H1 (cell line): ENCODE measurements around the gene MYO9A. TPM values are rescaled to one million over a fixed set of nuclear protein-coding genes. Genes with fewer than 3 reads are reported as not detected.

Source experiments
- CTCF ChIA-PET: fragments of 300-600 bp; sonication (Branson Sonifier 250); formaldehyde crosslinking; loops from one replicate; lab custom pipeline; 2021; ENCODE audit not compliant: partially characterized antibody; lab: Charles Lee
- POLR2A ChIA-PET: fragments of 300-600 bp; sonication (Branson Sonifier 250); formaldehyde crosslinking; loops from one replicate; lab custom pipeline; 2021; ENCODE audit warnings: inconsistent platforms; ENCODE audit not compliant: partially characterized antibody; lab: Charles Lee
- DNase-seq, 2 experiments: peaks; one replicate each; pipeline versions ENCODE4 v3.0.0 to v3.0.0-alpha.2; 2010 to 2022; ENCODE audit warnings: low spot score in 2 of 2, low read depth in 1 of 2, mixed read lengths in 1 of 2
- FAIRE-seq: peaks from 2 replicates; lab custom pipeline; 2011; peaks lifted over from hg19 to GRCh38; lab: Jason Lieb, UNC
- H2AFZ ChIP-seq: 2 replicates; pipeline ENCODE4 v1.8.1; 2012; ENCODE audit warnings: low read length, inconsistent platforms
- H2AK5ac ChIP-seq: 2 replicates; pipeline ENCODE4 v1.6.1; 2013; ENCODE audit warnings: low read depth, low read length
- H2BK120ac ChIP-seq: replicated peaks from 2 replicates; pipeline ENCODE3; 2013; ENCODE audit warnings: low read depth, low read length, inconsistent platforms
- H2BK12ac ChIP-seq: 2 replicates; pipeline ENCODE4 v1.6.1; 2013; ENCODE audit warnings: low read depth, low read length
- H2BK15ac ChIP-seq: 2 replicates; pipeline ENCODE4 v1.6.1; 2013; ENCODE audit warnings: low read length
- H2BK20ac ChIP-seq: 2 replicates; pipeline ENCODE4 v1.6.1; 2013; ENCODE audit warnings: low read length
- H2BK5ac ChIP-seq: 2 replicates; pipeline ENCODE4 v1.6.1; 2013; ENCODE audit warnings: low read depth, low read length
- H3K14ac ChIP-seq: 2 replicates; pipeline ENCODE4 v1.6.1; 2013; ENCODE audit warnings: inconsistent platforms; ENCODE audit not compliant: insufficient read length
- H3K18ac ChIP-seq: 2 replicates; pipeline ENCODE4 v1.6.1; 2013; ENCODE audit warnings: low read length; ENCODE audit errors: extremely low read depth
- H3K23ac ChIP-seq: 2 replicates; pipeline ENCODE4 v1.6.1; 2013; ENCODE audit warnings: inconsistent platforms; ENCODE audit not compliant: insufficient read length
- H3K23me2 ChIP-seq: 2 replicates; pipeline ENCODE4 v1.6.1; 2013; ENCODE audit warnings: low read depth, low read length
- H3K27ac ChIP-seq: 2 replicates; pipeline ENCODE4 v1.6.1; 2011; ENCODE audit warnings: low read depth, low read length, inconsistent platforms
- H3K27me3 ChIP-seq, 4 experiments: replicated peaks in 1 of 4; 1 replicate in 1 of 4; 2 replicates in 3 of 4; pipeline versions ENCODE4 v1.6.1 to v1.8.1; 2011 to 2013; ENCODE audit warnings: low read length in 3 of 4, mild to moderate bottlenecking in 3 of 4, inconsistent platforms in 2 of 4, mixed read lengths in 2 of 4, moderate library complexity in 1 of 4; ENCODE audit not compliant: control insufficient read depth in 3 of 4, insufficient read depth in 3 of 4; ENCODE audit errors: extremely low read depth in 1 of 4
- H3K36me3 ChIP-seq, 4 experiments: 2 replicates each; pipeline versions ENCODE4 v1.6.1 to v1.8.1; 2011 to 2013; ENCODE audit warnings: mild to moderate bottlenecking in 4 of 4, low read length in 3 of 4, moderate library complexity in 2 of 4, control low read depth in 1 of 4, inconsistent platforms in 1 of 4; ENCODE audit not compliant: insufficient read depth in 4 of 4, control insufficient read depth in 2 of 4
- H3K4ac ChIP-seq: replicated peaks from 2 replicates; pipeline ENCODE3; 2013; ENCODE audit warnings: low read length, low read depth, mixed read lengths, inconsistent platforms; ENCODE audit not compliant: insufficient read length
- H3K4me1 ChIP-seq, 4 experiments: replicated peaks in 1 of 4; 1 replicate in 1 of 4; 2 replicates in 3 of 4; pipeline versions ENCODE4 v1.6.1 to v1.8.1; 2011 to 2013; ENCODE audit warnings: low read length in 3 of 4, inconsistent platforms in 2 of 4, mixed read lengths in 1 of 4; ENCODE audit not compliant: insufficient read depth in 4 of 4, control insufficient read depth in 3 of 4
- H3K4me2 ChIP-seq, 2 experiments: 2 replicates each; pipeline versions ENCODE4 v1.6.1 to v1.8.1; 2011 to 2013; ENCODE audit warnings: low read depth in 2 of 2, low read length in 2 of 2, control low read depth in 1 of 2, inconsistent platforms in 1 of 2, mild to moderate bottlenecking in 1 of 2; ENCODE audit not compliant: insufficient read depth in 1 of 2
- H3K4me3 ChIP-seq, 4 experiments: fragments of 200-600, 300-600 bp in 1 of 4; sonication (generic), shearing (Covaris generic), sonication (Bioruptor Twin) in 1 of 4; 2 replicates each; pipeline versions ENCODE4 v1.5.1 to v1.8.1; 2011 to 2016; ENCODE audit warnings: low read length in 4 of 4, low read depth in 3 of 4, control low read depth in 2 of 4, inconsistent platforms in 2 of 4, mild to moderate bottlenecking in 2 of 4, mixed read lengths in 1 of 4, moderate library complexity in 1 of 4; ENCODE audit not compliant: insufficient read depth in 2 of 4; ENCODE audit errors: extremely low read depth in 1 of 4
- H3K56ac ChIP-seq: replicated peaks from 2 replicates; pipeline ENCODE3; 2013; ENCODE audit warnings: low read depth, mild to moderate bottlenecking, mixed read lengths, low read length, inconsistent platforms; ENCODE audit not compliant: insufficient read length
- H3K79me1 ChIP-seq: 2 replicates; pipeline ENCODE4 v1.6.1; 2013; ENCODE audit warnings: low read depth, low read length, control low read depth
- H3K79me2 ChIP-seq, 2 experiments: 2 replicates each; pipeline versions ENCODE4 v1.6.1 to v1.8.1; 2012 to 2013; ENCODE audit warnings: low read length in 2 of 2, mild to moderate bottlenecking in 2 of 2, inconsistent platforms in 1 of 2; ENCODE audit not compliant: insufficient read depth in 2 of 2, control insufficient read depth in 1 of 2
- H3K9ac ChIP-seq, 4 experiments: replicated peaks in 1 of 4; 1 replicate in 1 of 4; 2 replicates in 3 of 4; pipeline versions ENCODE4 v1.6.1 to v1.8.1; 2011 to 2013; ENCODE audit warnings: low read depth in 3 of 4, low read length in 3 of 4, control low read depth in 2 of 4, mild to moderate bottlenecking in 2 of 4, moderate library complexity in 2 of 4, inconsistent platforms in 1 of 4; ENCODE audit errors: extremely low read depth in 1 of 4
- H3K9me3 ChIP-seq, 2 experiments: 2 replicates each; pipeline versions ENCODE4 v1.6.1 to v1.8.1; 2012 to 2013; ENCODE audit warnings: mild to moderate bottlenecking in 2 of 2, moderate library complexity in 2 of 2, control low read depth in 1 of 2, inconsistent platforms in 1 of 2, low read depth in 1 of 2, low read length in 1 of 2, mixed read lengths in 1 of 2; ENCODE audit not compliant: insufficient read depth in 2 of 2
- H4K20me1 ChIP-seq, 2 experiments: replicated peaks in 1 of 2; 2 replicates each; pipeline versions ENCODE3 to v1.8.1; 2011 to 2013; ENCODE audit warnings: inconsistent platforms in 2 of 2, low read length in 2 of 2, mild to moderate bottlenecking in 1 of 2; ENCODE audit not compliant: insufficient read depth in 2 of 2, control insufficient read depth in 1 of 2
- H4K5ac ChIP-seq: 2 replicates; pipeline ENCODE4 v1.6.1; 2013; ENCODE audit warnings: low read length, low read depth, mixed read lengths, inconsistent platforms; ENCODE audit not compliant: insufficient read length
- H4K8ac ChIP-seq: 2 replicates; pipeline ENCODE4 v1.8.0; 2013; ENCODE audit warnings: mild to moderate bottlenecking, moderate library complexity, low read length, inconsistent platforms; ENCODE audit not compliant: insufficient read depth; ENCODE audit errors: extremely low read depth
- H4K91ac ChIP-seq: replicated peaks from 2 replicates; pipeline ENCODE3; 2013; ENCODE audit warnings: low read length, mixed read lengths, inconsistent platforms; ENCODE audit not compliant: insufficient read length
- CBX5 ChIP-seq: fragments of 300-800, 300-1000 bp; sonication (generic); IDR thresholded peaks from 2 replicates; pipeline ENCODE4 v1.7.1; 2016; ENCODE audit warnings: antibody characterized with exemption, low read length, low read depth
- CHD1 ChIP-seq: IDR thresholded peaks from 2 replicates; pipeline ENCODE4 v1.6.1; 2012; ENCODE audit warnings: low read depth, low read length, improper control_type of control experiment
- CREB1 ChIP-seq: IDR thresholded peaks from 2 replicates; pipeline ENCODE4 v1.6.1; 2012; ENCODE audit warnings: inconsistent platforms
- JUN ChIP-seq: IDR thresholded peaks from 2 replicates; pipeline ENCODE4 v1.6.1; 2011; ENCODE audit warnings: low read depth, mild to moderate bottlenecking, improper control_type of control experiment, low read length
- JUND ChIP-seq: IDR thresholded peaks from 2 replicates; pipeline ENCODE4 v1.6.1; 2011; ENCODE audit warnings: mild to moderate bottlenecking, improper control_type of control experiment, low read length
- PHF8 ChIP-seq: fragments of 200-600 bp; sonication (generic); conservative IDR thresholded peaks from 2 replicates; pipeline ENCODE4 v1.7.1; 2012; ENCODE audit warnings: low read depth, mild to moderate bottlenecking, inconsistent platforms, low read length, moderate library complexity
- POLR2AphosphoS5 ChIP-seq: IDR thresholded peaks from 2 replicates; pipeline ENCODE4 v1.6.1; 2011; ENCODE audit warnings: low read depth, low read length
- SRF ChIP-seq: IDR thresholded peaks from 2 replicates; pipeline ENCODE4 v1.6.1; 2011; ENCODE audit warnings: mild to moderate bottlenecking, low read depth, low read length, moderate library complexity
- TBP ChIP-seq: IDR thresholded peaks from 2 replicates; pipeline ENCODE4 v1.6.1; 2011; ENCODE audit warnings: low read depth, low read length, improper control_type of control experiment
- WGBS, 2 experiments: shearing (Covaris generic) in 1 of 2; methylation state at CpG; one replicate each; pipeline versions ENCODE4 v1.1.6 to v1.1.7; 2013 to 2015; ENCODE audit warnings: low lambda C conversion rate in 2 of 2, mixed read lengths in 2 of 2, inconsistent platforms in 1 of 2, low coverage in 1 of 2, missing lambda C conversion rate in 1 of 2; ENCODE audit not compliant: insufficient replicate concordance in 2 of 2, insufficient coverage in 1 of 2, insufficient read length in 1 of 2; ENCODE audit errors: extremely low coverage in 1 of 2, missing lambda C conversion rate in 1 of 2; 5-methylcytosine and 5-hydroxymethylcytosine counted together
- polyA plus RNA-seq, 7 experiments: library from polyadenylated mRNA; depleted of rRNA in 3 of 7; stranded (reverse) in 5 of 7; unstranded in 2 of 7; fragments of >200 nt in 5 of 7; fragments of 200-250 nt in 2 of 7; gene quantifications; 1 replicate in 5 of 7; 2 replicates in 1 of 7; 4 replicates in 1 of 7; pipeline versions ENCODE4 v1.2.1 to v1.2.3, GENCODE V29; 2011 to 2013; ENCODE audit warnings: missing spikeins in 2 of 7, mixed read lengths in 2 of 7
- total RNA-seq: library from RNA; stranded (reverse); fragmentation: NEBNext Ultra II Directional; extraction: Animal tissue kit (Norgen Biotek cat#: 25700); gene quantifications from 2 replicates; pipeline ENCODE4 v1.2.1, GENCODE V29; 2021
- TF ChIP-seq, protein P1 (sequence below), 3 experiments: IDR thresholded peaks; 1 replicate in 2 of 3; 2 replicates in 1 of 3; pipeline versions ENCODE4 v1.5.1 to v1.6.1; 2011; ENCODE audit warnings: low read length in 3 of 3, mild to moderate bottlenecking in 3 of 3, inconsistent platforms in 2 of 3, low read depth in 1 of 3, moderate library complexity in 1 of 3; ENCODE audit not compliant: insufficient read depth in 1 of 3; ENCODE audit errors: control extremely low read depth in 1 of 3

Gene MYO9A
- total and polyA plus RNA-seq, 2 of the 8 experiments (the other 6 are each of a cell fraction or from before 2014, with no cell fraction given): 3.9 to 26.0 TPM

DNA sequence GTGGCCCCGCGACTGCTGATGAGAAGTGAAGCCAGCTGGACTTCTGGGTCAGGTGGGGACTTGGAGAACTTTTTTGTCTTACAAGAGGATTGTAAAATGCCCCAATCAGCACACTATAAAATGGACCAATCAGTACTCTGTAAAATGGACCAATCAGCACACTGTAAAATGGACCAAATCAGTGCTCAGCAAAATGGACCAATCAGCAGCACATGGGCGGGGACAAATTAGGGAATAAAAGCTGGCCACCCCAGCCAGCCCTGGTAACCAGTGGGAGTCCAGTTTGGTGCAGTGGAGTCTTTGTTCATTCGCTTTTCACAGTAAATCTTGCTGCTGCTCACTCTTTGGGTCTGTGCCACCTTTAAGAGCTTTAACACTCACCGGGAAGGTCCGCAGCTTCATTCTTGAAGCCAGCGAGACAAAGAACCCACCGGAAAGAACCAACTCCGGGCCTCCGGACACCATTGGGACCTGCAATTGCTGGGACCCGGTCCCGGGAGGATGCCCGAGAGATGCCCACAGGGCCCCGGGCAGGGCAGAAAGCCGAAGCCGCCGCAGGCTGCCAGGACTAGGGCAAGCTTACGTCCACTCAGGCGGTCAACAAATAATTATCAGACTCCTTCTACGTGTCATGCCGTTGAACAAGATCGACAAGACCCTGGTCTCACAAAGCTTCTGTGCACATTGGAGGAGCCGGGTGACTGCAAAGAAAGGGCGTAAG is 315.9 kb downstream of the MYO9A start:
- WGBS, 2 experiments: 94% methylated on average over 24 of the region's 24 CpGs; no CpG with 5 or more reads in 1 of the 2 experiments
- no peaks in the 10 kb centered on the region for H3K27me3 ChIP-seq
- H3K4me1 ChIP-seq: peaks cover 7 to 12% (median 10%) of the 10 kb centered on the region in 4 experiments
- POLR2A ChIA-PET: interaction anchor here (1.0 kb wide), 1 partner anchor 416 kb away, joined by 4 read pairs; no protein-coding TSS in a partner anchor
- H3K27ac ChIP-seq: no peak overlapping the region
- no peak overlapping the region for H3K4me2 ChIP-seq
- H4K8ac ChIP-seq: no peak overlapping the region; the same call in 1 of the 2 replicates
- no peak overlapping the region for H3K4ac ChIP-seq
- no peak for DNase-seq
- H4K5ac ChIP-seq: no peak overlapping the region
- H2BK20ac ChIP-seq: no peak overlapping the region
- H2BK120ac ChIP-seq: no peak overlapping the region
- no peak overlapping the region for H3K23ac ChIP-seq
- no peak overlapping the region for H4K91ac ChIP-seq
- H3K79me2 ChIP-seq: no peaks in the 10 kb centered on the region
- no peak overlapping the region for H3K18ac ChIP-seq
- 0 out of 2 replicates have a peak overlapping the region, but pooled peaks have one; percentile 12 for H2BK15ac ChIP-seq
- no peaks in the 10 kb centered on the region for H3K36me3 ChIP-seq
- CTCF ChIA-PET: interaction anchor here (0.6 to 5.6 kb wide), 78 partner anchors 8 to 1036 kb away, joined by 3 to 67 read pairs (median 4); partner anchors contain the start of gene NR2E3
- H3K79me1 ChIP-seq: no peaks in the 10 kb centered on the region
- H3K56ac ChIP-seq: no peak overlapping the region
- FAIRE-seq: no peak
- no peaks in the 10 kb centered on the region for H4K20me1 ChIP-seq
- H2AK5ac ChIP-seq: no peak overlapping the region
- H2BK12ac ChIP-seq: no peak overlapping the region
- H2BK5ac ChIP-seq: no peak overlapping the region
- no peaks in the 10 kb centered on the region for H3K9me3 ChIP-seq
- H2AFZ ChIP-seq: peak overlapping the region; percentile 62; the same call in 1 of the 2 replicates
- no peak overlapping the region for H3K14ac ChIP-seq
- peaks cover 1% of the 10 kb centered on the region; the same call in 1 of the 2 replicates for H3K23me2 ChIP-seq
- no peak overlapping the region for H3K9ac ChIP-seq
- H3K4me3 ChIP-seq: no peak overlapping the region
- TF ChIP-seq SRF (no peak), JUN (no peak), CREB1 (no peak), POLR2AphosphoS5 (no peak), PHF8 (no peak), JUND (no peak), CBX5 (no peak), TBP (no peak), CHD1 (no peak)
- TF ChIP-seq, protein P1, sequence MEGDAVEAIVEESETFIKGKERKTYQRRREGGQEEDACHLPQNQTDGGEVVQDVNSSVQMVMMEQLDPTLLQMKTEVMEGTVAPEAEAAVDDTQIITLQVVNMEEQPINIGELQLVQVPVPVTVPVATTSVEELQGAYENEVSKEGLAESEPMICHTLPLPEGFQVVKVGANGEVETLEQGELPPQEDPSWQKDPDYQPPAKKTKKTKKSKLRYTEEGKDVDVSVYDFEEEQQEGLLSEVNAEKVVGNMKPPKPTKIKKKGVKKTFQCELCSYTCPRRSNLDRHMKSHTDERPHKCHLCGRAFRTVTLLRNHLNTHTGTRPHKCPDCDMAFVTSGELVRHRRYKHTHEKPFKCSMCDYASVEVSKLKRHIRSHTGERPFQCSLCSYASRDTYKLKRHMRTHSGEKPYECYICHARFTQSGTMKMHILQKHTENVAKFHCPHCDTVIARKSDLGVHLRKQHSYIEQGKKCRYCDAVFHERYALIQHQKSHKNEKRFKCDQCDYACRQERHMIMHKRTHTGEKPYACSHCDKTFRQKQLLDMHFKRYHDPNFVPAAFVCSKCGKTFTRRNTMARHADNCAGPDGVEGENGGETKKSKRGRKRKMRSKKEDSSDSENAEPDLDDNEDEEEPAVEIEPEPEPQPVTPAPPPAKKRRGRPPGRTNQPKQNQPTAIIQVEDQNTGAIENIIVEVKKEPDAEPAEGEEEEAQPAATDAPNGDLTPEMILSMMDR (IDR thresholded peaks at IDR 0.05; ENCODE audit: control extremely low read depth in 1 of 3, insufficient read depth in 1 of 3, low read depth in 1 of 3, low read length in 3 of 3): no peak
